HG02973 (cell line): ENCODE measurements around the gene C1orf105.
"Not testable (repeated sequence)": the region's sequence is repeated elsewhere in the genome, so short reads cannot be mapped to it uniquely, and the experiment has no call there.

Experiments used
- ATAC-seq: cut with Tn5 transposase; IDR thresholded peaks from one replicate; pipeline ENCODE4 v1.9.1; 2021; ENCODE audit warnings: moderate library complexity; ENCODE audit not compliant: unreplicated experiment

C1orf105 gene

DNA sequence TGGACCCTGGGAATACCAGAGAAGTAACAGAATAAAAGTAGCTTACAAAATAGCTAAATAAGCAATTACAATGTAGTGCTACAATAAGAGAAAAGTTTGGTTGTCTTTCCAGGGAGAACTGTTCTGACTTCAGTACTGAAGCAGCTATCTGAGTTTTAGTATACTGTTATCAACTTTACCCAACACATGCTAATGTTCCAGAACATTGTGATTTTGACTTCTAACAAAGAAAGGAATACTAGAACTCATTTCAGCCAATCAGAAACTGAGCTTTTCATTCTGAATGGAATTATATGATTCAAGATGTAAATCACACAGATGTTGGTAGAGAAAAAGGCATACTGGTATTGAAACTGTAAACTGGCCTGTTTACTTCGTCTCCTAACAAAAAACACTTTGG is at the start of gene C1orf105:
Gene C1orf105, plus strand, starts transcription at position 301 of the 400 bp plus-strand sequence. CDS start 201 bp downstream, outside the sequence.
- no peak for ATAC-seq

DNA sequence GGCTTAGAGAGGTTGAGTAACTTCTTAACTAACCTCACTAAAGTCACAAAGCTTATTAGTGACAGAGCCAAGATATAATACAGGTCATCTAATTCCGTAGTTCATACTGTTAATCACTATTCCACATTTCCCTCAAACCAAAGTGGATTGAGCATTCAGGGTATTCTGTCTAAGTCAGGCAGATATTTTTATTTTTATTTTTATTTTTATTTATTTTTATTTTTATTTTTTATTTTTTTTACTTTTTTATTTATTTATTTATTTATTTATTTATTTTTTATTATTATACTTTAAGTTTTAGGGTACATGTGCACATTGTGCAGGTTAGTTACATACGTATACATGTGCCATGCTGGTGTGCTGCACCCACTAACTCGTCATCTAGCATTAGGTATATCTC is 48.8 kb upstream of the C1orf105 start:
- ATAC-seq, result not testable (repeated sequence)

DNA sequence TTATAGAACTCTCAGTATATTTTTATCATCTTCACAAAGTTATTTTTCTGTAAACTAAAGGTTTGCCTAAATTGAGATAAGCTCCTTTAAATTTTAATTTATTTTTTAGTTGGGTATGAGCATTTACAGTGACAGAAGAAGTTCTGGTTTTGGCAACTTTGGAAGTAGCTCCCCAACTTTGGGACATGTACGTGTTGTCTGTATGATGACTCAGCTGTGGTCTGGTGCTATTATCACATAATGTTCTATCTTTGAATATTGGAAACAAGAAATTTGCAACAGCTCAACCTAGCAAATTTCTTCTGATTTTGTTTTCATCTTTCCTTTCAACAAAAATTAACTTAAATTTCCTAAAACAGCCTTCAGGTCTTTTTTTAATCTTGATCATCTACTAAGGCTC is 46.6 kb upstream of the C1orf105 start:
- ATAC-seq, result no peak

- no peak for ATAC-seq
These were observed 45.3 kb upstream of the C1orf105 start for GRCh38 chr1:172375211-172375631.

GRCh38 chr1:172376431-172376830 is 44.1 kb upstream of the C1orf105 start:
- no peak for ATAC-seq

- no peak for ATAC-seq
These were observed 42.9 kb upstream of the C1orf105 start for GRCh38 chr1:172377565-172377964.

GRCh38 chr1:172378109-172378760 is 42.2 kb upstream of the C1orf105 start:
- no peak for ATAC-seq

DNA sequence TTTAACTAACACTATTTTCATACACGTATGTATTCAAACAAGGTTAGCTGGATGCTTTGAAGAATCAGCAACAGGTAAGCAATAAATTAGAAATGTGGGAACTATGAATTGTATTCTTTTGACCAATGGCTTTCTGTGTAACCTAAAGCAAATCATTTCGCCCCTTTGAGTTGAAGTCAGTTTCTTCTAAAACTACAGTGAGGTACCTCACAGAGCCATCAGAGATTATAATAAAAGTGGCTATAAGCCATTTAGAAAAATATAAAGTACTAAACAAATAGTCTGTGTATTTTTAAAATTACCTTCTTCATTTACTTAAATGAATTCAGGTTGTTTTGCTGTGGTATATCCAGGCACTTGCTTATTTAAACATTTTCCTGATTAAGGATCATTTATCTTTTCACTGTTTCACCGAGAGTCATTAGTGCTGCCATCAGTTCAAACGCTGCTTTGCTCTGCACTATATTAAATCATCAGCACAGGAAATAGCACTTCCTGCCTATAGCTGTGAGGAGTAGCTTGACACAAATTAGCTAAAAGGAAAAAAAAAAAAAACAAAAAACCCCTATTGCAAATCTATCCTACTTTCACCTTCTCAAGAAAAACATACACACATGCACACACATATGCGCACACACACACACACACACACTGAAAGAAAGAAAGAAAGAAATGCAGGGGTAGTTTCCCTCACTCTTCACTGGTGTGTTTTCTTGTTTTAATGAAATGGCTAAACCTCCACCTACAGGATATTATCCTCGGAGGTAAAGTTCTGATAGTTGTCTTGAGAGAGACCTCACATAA is 39.8 kb upstream of the C1orf105 start:
- peak; percentile 82 for ATAC-seq

DNA sequence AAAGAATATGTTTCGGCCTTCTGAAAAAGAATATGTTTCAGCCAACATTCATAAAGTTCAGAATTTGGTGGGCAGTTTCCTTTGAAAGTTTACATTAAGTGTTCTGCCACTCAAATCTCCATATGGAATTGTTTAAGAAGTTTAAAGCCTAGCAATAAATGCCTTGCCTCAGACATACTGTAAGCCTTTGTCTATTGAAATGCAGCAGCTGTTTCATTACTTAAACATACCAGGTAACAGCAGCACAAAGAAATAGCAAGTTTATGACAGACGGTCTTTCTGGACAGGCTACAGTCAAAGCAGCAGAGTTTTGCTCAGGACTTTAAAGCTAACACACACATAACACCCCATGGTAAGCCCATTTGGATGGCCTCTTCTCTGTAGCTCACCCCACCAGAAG is 38.5 kb upstream of the C1orf105 start:
- no peak for ATAC-seq

- no peak for ATAC-seq
These were observed 38.1 kb upstream of the C1orf105 start for GRCh38 chr1:172382406-172382805.

DNA sequence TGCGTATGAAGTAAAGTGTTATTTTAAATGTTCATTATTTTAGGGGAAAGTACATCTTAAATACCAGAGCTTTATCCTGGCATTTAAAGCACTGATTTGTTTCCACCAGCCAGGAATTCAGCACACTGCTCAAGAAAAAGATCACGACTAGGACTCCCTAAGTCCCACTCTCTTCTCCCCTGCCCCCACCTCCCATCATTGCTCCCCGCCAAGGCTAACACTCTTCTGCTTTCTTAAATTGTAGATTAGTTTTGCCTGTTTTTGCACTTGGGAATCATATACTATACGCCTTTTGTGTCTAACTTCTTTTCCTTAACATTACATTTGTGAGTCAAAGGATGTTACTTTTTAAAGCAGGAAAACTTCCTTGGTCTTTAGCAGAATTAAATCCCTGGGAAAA is 37.5 kb upstream of the C1orf105 start:
- no peak for ATAC-seq

- ATAC-seq, result no peak
These were observed 36.9 kb upstream of the C1orf105 start for GRCh38 chr1:172383536-172383935.

- ATAC-seq, result no peak
These were observed 35.8 kb upstream of the C1orf105 start for GRCh38 chr1:172384656-172385055.

DNA sequence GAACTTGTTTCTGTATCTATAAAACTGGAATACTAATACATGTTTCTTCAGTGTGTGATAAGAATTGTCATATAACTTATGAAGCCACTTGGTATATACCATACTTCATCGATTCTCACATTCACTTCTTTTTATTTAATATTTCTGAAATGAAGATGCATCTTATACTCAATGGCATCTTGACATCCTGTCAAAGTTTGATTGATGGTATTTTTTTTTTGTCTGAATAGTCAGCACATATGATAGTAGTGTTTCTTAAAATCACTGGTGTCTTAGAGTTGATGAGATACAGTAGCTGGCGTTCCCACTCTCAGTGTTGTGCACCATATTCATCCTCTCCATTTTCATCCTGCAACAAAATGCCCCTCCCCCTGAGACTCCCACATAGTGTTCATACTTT is 34.4 kb upstream of the C1orf105 start:
- ATAC-seq, result no peak

DNA sequence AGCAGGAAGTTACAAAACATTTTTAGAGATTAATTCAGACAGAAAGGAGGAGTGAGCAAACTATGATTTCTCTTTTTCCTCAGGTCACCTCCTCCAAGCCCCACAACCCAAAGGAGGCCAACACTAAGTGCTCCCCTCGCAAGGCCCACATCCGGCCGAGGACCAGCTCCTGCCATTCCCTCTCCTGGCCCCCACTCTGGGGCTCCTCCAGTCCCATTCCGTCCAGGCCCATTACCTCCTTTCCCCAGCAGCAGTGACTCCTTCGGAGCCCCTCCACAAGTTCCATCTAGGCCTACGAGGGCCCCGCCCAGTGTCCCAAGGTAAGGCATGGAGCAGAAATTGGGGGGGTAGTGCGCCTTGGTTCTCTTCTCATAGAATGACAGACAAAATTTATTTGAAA is 32.0 kb upstream of the C1orf105 start:
- ATAC-seq, result no peak

- ATAC-seq, result no peak
These were observed 30.2 kb upstream of the C1orf105 start for GRCh38 chr1:172390301-172390682.

GRCh38 chr1:172390683-172391551 is 29.6 kb upstream of the C1orf105 start:
- ATAC-seq, result peak; percentile 60

GRCh38 chr1:172391976-172392375 is 28.5 kb upstream of the C1orf105 start:
- no peak for ATAC-seq

- ATAC-seq, result no peak
These were observed 27.1 kb upstream of the C1orf105 start for GRCh38 chr1:172393354-172393753.

DNA sequence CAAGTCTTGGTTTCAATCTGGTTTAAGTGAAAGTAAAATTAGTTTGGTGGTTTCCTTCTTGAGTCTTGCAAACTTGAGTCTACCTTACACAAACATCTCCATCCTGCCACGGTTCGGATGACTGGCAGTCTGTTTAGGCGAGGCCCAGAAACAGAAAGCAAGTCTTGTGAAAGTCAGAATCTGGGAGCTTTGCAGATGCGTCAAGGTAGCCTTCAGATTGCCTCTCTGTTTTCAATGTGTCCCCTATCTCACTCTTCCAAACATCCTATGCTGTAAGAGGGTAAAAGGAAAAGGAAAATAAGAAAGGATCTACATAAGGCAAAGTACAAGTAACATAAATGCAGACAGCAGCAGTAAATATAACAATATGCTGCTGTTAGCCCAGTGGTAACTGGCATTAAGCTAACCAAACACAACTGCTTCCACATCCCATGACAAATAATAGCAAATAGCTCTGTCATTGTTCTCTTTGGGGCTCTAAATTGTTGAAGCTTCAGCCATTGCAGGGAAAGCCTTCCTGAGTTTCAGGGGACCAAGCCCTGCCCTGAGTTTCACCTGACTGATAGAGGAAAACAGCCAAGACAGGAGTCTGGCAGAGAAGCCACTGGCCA is 26.2 kb upstream of the C1orf105 start:
- peak; percentile 72 for ATAC-seq

DNA sequence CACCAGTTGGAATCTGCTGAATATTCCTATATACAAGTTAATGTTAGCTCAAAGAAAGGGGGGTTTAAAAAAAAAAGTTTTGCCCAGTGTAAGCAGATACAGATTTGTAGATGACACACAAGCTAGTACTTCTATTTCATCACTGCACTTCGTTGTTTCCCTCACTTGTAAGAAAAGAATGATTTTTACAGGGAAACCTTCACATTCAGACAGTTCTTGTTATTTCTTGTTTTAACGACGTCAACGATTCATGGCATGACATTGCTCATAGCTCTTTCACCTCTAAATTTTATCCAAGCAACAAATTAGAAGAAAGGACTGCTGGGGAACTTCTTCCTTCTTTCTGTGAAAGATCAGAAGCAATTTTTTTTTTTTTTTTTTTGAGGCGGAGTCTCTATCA is 25.7 kb upstream of the C1orf105 start:
- no peak for ATAC-seq
